ENCODE results near the gene NKAIN2. TPM values are rescaled to one million over a fixed set of nuclear protein-coding genes. Genes with fewer than 3 reads are reported as not detected.

NKAIN2 gene
- total RNA-seq, 2 donors from 2014 or later, result 0.68 TPM; not detected in 1

GRCh38 chr6:123804787-123805540 is 1.3 kb downstream of the NKAIN2 start:
- 70% methylated on average over 5 of the region's 5 CpGs for WGBS
- DNase-seq (ENCODE audit: low spot score), result no peak
- Histone ChIP-seq H3K9me3 (no peaks in the 10 kb centered on the region), H3K4me3 (no peak overlapping the region), H3K4me1 (replicated peaks) (peaks cover 5% of the 10 kb centered on the region), H3K27ac (no peak overlapping the region), H3K27me3 (replicated peaks; ENCODE audit: insufficient read depth) (no peaks in the 10 kb centered on the region), H3K36me3 (no peaks in the 10 kb centered on the region)
- TF ChIP-seq POLR2A (IDR thresholded peaks at IDR 0.05) (no peak), POLR2AphosphoS5 (IDR thresholded peaks at IDR 0.05) (no peak)
- TF ChIP-seq, protein P1, sequence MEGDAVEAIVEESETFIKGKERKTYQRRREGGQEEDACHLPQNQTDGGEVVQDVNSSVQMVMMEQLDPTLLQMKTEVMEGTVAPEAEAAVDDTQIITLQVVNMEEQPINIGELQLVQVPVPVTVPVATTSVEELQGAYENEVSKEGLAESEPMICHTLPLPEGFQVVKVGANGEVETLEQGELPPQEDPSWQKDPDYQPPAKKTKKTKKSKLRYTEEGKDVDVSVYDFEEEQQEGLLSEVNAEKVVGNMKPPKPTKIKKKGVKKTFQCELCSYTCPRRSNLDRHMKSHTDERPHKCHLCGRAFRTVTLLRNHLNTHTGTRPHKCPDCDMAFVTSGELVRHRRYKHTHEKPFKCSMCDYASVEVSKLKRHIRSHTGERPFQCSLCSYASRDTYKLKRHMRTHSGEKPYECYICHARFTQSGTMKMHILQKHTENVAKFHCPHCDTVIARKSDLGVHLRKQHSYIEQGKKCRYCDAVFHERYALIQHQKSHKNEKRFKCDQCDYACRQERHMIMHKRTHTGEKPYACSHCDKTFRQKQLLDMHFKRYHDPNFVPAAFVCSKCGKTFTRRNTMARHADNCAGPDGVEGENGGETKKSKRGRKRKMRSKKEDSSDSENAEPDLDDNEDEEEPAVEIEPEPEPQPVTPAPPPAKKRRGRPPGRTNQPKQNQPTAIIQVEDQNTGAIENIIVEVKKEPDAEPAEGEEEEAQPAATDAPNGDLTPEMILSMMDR (IDR thresholded peaks at IDR 0.05), result no peak
- intact Hi-C loops (cut with DNase I), result loop anchor here (10.0 kb wide), 1 partner anchor 990 kb away; no protein-coding TSS in a partner anchor

GRCh38 chr6:123805921-123806320 is 2.3 kb downstream of the NKAIN2 start:
- no peak overlapping the region for H3K4me3 ChIP-seq
- H3K36me3 ChIP-seq, result no peaks in the 10 kb centered on the region
- DNase-seq (ENCODE audit: low spot score), result no peak
- peaks cover 5% of the 10 kb centered on the region for H3K4me1 ChIP-seq (replicated peaks)
- intact Hi-C loops (cut with DNase I), result loop anchor here (10.0 kb wide), 1 partner anchor 989 kb away; no protein-coding TSS in a partner anchor
- no peak for TF ChIP-seq POLR2A (IDR thresholded peaks at IDR 0.05)
- TF ChIP-seq, protein P1 (IDR thresholded peaks at IDR 0.05), result no peak
- TF ChIP-seq POLR2AphosphoS5 (IDR thresholded peaks at IDR 0.05), result no peak
- H3K9me3 ChIP-seq, result no peaks in the 10 kb centered on the region
- 84% methylated on average over 1 of the region's 1 CpG for WGBS
- H3K27ac ChIP-seq, result no peak overlapping the region
- no peaks in the 10 kb centered on the region for H3K27me3 ChIP-seq (replicated peaks; ENCODE audit: insufficient read depth)

- H3K27me3 ChIP-seq (replicated peaks; ENCODE audit: insufficient read depth), result no peaks in the 10 kb centered on the region
- TF ChIP-seq, protein P1 (IDR thresholded peaks at IDR 0.05), result no peak
- TF ChIP-seq POLR2A (IDR thresholded peaks at IDR 0.05) (no peak), POLR2AphosphoS5 (IDR thresholded peaks at IDR 0.05) (no peak)
- DNase-seq (ENCODE audit: low spot score), result no peak
- intact Hi-C loops (cut with DNase I), result loop anchor here (10.0 kb wide), 1 partner anchor 988 kb away; no protein-coding TSS in a partner anchor
- H3K4me1 ChIP-seq (replicated peaks), result peaks cover 5% of the 10 kb centered on the region
- no peaks in the 10 kb centered on the region for H3K36me3 ChIP-seq
- no peak overlapping the region for H3K4me3 ChIP-seq
- H3K27ac ChIP-seq, result no peak overlapping the region
- 91% methylated on average over 2 of the region's 2 CpGs for WGBS
- H3K9me3 ChIP-seq, result no peaks in the 10 kb centered on the region
Observed at GRCh38 chr6:123806561-123806960, 2.9 kb downstream of the NKAIN2 start.

- Histone ChIP-seq H3K9me3 (no peaks in the 10 kb centered on the region), H3K4me1 (replicated peaks) (no peaks in the 10 kb centered on the region), H3K36me3 (no peaks in the 10 kb centered on the region), H3K27ac (no peak overlapping the region), H3K4me3 (no peak overlapping the region), H3K27me3 (replicated peaks; ENCODE audit: insufficient read depth) (no peaks in the 10 kb centered on the region)
- 73% methylated on average over 3 of the region's 3 CpGs for WGBS
- DNase-seq (ENCODE audit: low spot score), result no peak
- intact Hi-C loops (cut with DNase I), result loop anchor here (10.0 kb wide), 1 partner anchor 986 kb away; no protein-coding TSS in a partner anchor
- TF ChIP-seq POLR2AphosphoS5 (IDR thresholded peaks at IDR 0.05), result no peak
- no peak for TF ChIP-seq POLR2A (IDR thresholded peaks at IDR 0.05)
- TF ChIP-seq, protein P1 (IDR thresholded peaks at IDR 0.05), result no peak
Observed at GRCh38 chr6:123808556-123808955, 4.9 kb downstream of the NKAIN2 start.

DNA sequence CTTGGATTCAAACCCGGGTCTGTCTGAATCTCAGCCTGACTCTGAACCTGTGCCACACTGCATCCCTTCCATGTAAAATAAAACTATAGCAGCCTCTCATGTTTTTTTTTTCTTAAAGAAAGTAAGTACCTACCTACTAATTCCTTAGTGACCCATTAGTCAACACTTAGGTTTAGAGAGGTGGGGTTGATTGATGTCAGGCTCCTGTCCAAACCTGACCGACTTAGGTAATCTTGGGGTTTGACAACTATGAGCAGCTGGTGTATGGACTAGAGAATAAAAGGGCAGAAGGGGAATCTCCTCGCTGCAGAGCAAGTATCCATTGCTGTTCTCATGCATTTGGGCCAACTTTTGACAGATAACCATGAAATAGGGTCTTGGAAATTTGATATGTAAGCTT is 6.5 kb downstream of the NKAIN2 start:
- intact Hi-C loops (cut with DNase I), result no loop called here
- Histone ChIP-seq H3K9me3 (no peaks in the 10 kb centered on the region), H3K27ac (no peak overlapping the region), H3K4me3 (no peak overlapping the region), H3K36me3 (no peaks in the 10 kb centered on the region), H3K4me1 (replicated peaks) (no peaks in the 10 kb centered on the region), H3K27me3 (replicated peaks; ENCODE audit: insufficient read depth) (no peaks in the 10 kb centered on the region)
- TF ChIP-seq POLR2AphosphoS5 (IDR thresholded peaks at IDR 0.05) (no peak), POLR2A (IDR thresholded peaks at IDR 0.05) (no peak)
- TF ChIP-seq, protein P1 (IDR thresholded peaks at IDR 0.05), result no peak
- WGBS, result 83% methylated on average over 3 of the region's 3 CpGs
- no peak for DNase-seq (ENCODE audit: low spot score)
